DMS114 treated with DMSO at 0.1 percent for 48 hours (cell line): ENCODE measurements around the gene TSKS.

ENCODE experiments used
- DNase-seq: peaks from one replicate; lab custom pipeline; 2025; ENCODE audit not compliant: unreplicated experiment; lab: John Stamatoyannopoulos, UW

TSKS gene

GRCh38 chr19:49798574-49798973, 35.5 kb upstream of the TSKS start:
- no peak for DNase-seq

GRCh38 chr19:49795615-49796014, 32.5 kb upstream of the TSKS start:
- no peak for DNase-seq

GRCh38 chr19:49793561-49793840, 30.4 kb upstream of the TSKS start:
- no peak for DNase-seq

GRCh38 chr19:49792829-49793560, 29.9 kb upstream of the TSKS start:
- DNase-seq = no peak

GRCh38 chr19:49791776-49792445, 28.8 kb upstream of the TSKS start:
- DNase-seq = no peak

- no peak for DNase-seq
These were observed 27.8 kb upstream of the TSKS start for GRCh38 chr19:49790866-49791265.

GRCh38 chr19:49788857-49789256, 25.8 kb upstream of the TSKS start:
- DNase-seq = no peak

GRCh38 chr19:49787746-49788145, 24.6 kb upstream of the TSKS start:
- no peak for DNase-seq

- no peak for DNase-seq
These were observed 23.3 kb upstream of the TSKS start for GRCh38 chr19:49786376-49786820.

GRCh38 chr19:49782515-49782914, 19.4 kb upstream of the TSKS start:
- DNase-seq = no peak

- DNase-seq = no peak
These were observed 18.3 kb upstream of the TSKS start for GRCh38 chr19:49781394-49781793.

- DNase-seq = no peak
These were observed 17.8 kb upstream of the TSKS start for GRCh38 chr19:49780861-49781260.

- DNase-seq = no peak
These were observed 16.8 kb upstream of the TSKS start for GRCh38 chr19:49779731-49780555.

- no peak for DNase-seq
These were observed 13.3 kb upstream of the TSKS start for GRCh38 chr19:49776371-49776764.

- DNase-seq = no peak
These were observed 12.8 kb upstream of the TSKS start for GRCh38 chr19:49775742-49776370.

GRCh38 chr19:49774969-49775368, 11.9 kb upstream of the TSKS start:
- DNase-seq = no peak

- DNase-seq = no peak
These were observed 10.7 kb upstream of the TSKS start for GRCh38 chr19:49773663-49774350.

GRCh38 chr19:49772850-49773432, 9.8 kb upstream of the TSKS start:
- DNase-seq = no peak

GRCh38 chr19:49771674-49772139, 8.6 kb upstream of the TSKS start:
- DNase-seq = no peak

- DNase-seq = no peak
These were observed 7.4 kb upstream of the TSKS start for GRCh38 chr19:49770529-49770928.
